Measurements from ENCODE around the gene CLDN34. TPM values are rescaled to one million over a fixed set of nuclear protein-coding genes. Genes with fewer than 3 reads are reported as not detected.

CLDN34 gene, protein sequence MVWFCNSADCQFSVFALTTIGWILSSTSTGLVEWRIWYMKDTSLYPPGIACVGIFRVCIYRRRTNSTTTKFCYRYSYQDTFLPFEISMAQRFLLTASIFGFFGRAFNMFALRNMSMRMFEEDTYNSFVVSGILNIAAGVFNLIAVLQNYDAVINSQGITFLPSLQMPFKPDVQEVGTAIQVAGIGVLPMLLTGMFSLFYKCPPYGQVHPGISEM
- not detected for total RNA-seq
- total RNA-seq: 0 reads per million in 2 donors

DNA sequence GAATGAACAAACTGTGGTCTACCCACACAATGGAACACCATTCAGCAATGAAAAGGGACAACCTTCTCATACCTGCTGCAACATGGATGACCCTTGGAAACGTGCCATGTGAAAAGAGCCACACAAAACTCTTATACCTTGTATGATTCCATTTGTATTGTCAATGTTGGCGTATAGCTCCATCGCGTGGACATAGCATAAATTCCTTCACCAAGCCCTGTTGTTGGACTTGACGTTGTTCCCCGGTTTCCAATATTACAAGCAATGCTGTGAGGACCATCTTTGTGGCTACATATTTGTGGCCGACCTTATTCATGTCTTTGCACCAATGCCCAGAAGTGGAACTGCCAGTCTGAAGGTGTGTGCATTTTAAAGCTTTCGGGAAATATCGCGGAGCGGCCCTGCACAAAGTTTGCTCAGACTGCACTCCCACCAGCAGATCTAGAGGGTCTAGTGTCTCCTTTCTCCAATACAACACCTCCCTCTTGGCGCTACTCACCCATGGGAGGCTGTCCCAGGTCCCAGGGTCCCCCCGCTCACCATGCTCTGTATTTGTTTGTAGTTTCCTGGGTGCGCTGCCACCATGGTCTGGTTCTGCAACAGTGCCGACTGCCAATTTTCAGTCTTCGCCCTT, at the start of gene CLDN34:
Gene CLDN34 (plus strand): TSS at position 584 of the 634 bp plus-strand sequence. CDS start 0 bp downstream, at position 584.
- ATAC-seq (no peak), DNase-seq (no peak)
- Mint-ChIP-seq H3K4me3 (no peak within 1 kb of the TSS), H3K27ac (no peak within 1 kb of the TSS), H3K27me3 (no peaks in the 10 kb centered on the region), H3K4me1 (no peaks in the 10 kb centered on the region), H3K36me3 (ENCODE audit: low read depth) (no peaks in the 10 kb centered on the region)
- H3K9me3 ChIP-seq (ENCODE audit: control insufficient read depth, low read length, poor library complexity, severe bottlenecking): no peaks in the 10 kb centered on the region

DNA sequence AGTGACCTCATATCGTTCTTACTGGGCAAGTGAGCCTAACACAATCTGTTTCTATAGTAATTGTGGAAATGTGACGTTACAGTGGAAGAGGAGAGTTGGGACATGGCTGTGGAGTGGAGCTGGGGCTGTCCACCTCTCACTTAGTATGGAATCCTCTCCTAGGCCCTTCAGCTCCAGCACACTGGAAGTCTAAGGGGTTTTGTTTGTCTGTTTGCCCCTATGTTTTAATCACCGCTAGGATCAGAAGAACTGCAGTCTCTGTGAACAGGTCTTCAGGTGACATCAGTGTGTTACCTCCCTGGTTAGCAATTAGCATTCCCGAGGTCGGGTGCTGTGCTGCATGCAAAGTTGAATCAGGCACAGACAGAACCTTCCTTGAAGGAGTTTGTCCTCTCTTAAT, 49.3 kb upstream of the CLDN34 start:
- Mint-ChIP-seq H3K4me1 (no peaks in the 10 kb centered on the region), H3K36me3 (ENCODE audit: low read depth) (no peaks in the 10 kb centered on the region), H3K27me3 (no peaks in the 10 kb centered on the region), H3K4me3 (no peak overlapping the region), H3K27ac (no peak overlapping the region)
- H3K9me3 ChIP-seq (ENCODE audit: control insufficient read depth, low read length, poor library complexity, severe bottlenecking): no peaks in the 10 kb centered on the region
- DNase-seq (no peak), ATAC-seq (no peak)

DNA sequence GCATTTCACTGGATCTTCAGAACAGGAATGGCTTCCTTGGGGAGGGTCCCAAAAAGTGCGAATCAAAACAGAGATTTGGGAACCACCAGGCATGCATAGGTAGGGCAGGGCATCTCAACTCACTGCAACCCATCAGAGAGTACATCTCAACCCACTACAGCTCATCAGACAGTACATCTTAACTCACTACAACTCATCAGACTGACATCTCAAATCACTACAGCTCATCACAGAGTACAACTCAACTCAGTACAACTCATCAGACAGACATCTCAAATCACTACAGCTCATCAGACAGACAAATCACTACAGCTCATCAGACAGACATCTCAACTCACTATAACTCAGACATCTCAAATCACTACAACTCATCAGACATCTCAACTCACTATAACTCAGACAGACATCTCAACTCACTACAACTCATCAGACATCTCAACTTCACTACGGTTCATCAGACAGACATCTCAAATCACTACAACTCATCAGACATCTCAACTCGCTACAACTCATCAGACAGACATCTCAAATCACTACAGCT, 47.5 kb upstream of the CLDN34 start:
- no peaks in the 10 kb centered on the region for H3K36me3 Mint-ChIP-seq (ENCODE audit: low read depth)
- no peaks in the 10 kb centered on the region for H3K4me1 Mint-ChIP-seq
- H3K4me3 Mint-ChIP-seq: no peak overlapping the region
- no peaks in the 10 kb centered on the region for H3K9me3 ChIP-seq (ENCODE audit: control insufficient read depth, low read length, poor library complexity, severe bottlenecking)
- DNase-seq (no peak), ATAC-seq (no peak)
- H3K27ac Mint-ChIP-seq: no peak overlapping the region
- H3K27me3 Mint-ChIP-seq: no peaks in the 10 kb centered on the region

DNA sequence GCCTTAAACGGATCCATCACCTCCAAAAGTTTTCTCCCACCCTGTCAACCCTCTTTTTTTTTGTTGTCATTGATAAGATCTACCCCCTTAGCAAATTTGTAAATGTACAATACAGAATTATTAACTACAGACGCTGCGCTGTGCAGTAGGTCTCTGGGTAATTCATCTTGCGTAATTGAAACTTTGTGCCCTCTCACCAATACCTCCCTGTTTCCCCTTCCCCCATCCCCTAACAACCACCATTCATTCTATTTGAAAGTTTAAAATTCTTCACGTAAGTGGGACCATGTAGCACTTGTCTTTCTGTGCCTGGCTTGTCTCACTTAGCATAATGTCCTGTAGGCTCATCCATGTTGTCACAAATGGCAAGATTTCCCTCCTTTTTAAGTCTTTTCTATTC, 45.8 kb upstream of the CLDN34 start:
- H3K27ac Mint-ChIP-seq: no peak overlapping the region
- ATAC-seq (no peak), DNase-seq (no peak)
- H3K9me3 ChIP-seq (ENCODE audit: control insufficient read depth, low read length, poor library complexity, severe bottlenecking): no peaks in the 10 kb centered on the region
- H3K36me3 Mint-ChIP-seq (ENCODE audit: low read depth): no peaks in the 10 kb centered on the region
- no peaks in the 10 kb centered on the region for H3K27me3 Mint-ChIP-seq
- H3K4me3 Mint-ChIP-seq: no peak overlapping the region
- no peaks in the 10 kb centered on the region for H3K4me1 Mint-ChIP-seq

DNA sequence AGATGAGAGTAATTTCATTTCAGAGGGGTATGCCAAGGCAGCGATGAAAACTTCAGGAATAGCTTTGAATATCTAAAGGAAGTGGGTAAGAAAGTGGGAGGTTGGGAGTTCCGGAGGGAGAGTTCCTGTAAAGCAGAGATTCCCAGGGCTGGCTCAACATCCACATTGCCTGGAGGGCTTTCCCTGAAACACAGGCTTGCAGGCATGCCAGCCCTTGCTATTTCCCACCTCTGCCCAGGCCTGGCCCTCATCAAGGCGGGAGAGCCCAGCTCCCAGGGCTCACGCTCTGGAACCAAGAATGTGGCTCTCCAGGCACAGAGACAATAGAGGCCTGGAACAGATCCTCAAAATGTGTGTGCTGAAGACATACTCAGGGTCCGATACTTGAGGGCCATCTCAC, 43.8 kb upstream of the CLDN34 start:
- no peak for DNase-seq
- ATAC-seq: no peak
- Mint-ChIP-seq H3K36me3 (ENCODE audit: low read depth) (no peaks in the 10 kb centered on the region), H3K27ac (no peak overlapping the region), H3K4me3 (no peak overlapping the region), H3K27me3 (no peaks in the 10 kb centered on the region), H3K4me1 (no peaks in the 10 kb centered on the region)
- H3K9me3 ChIP-seq (ENCODE audit: control insufficient read depth, low read length, poor library complexity, severe bottlenecking): no peaks in the 10 kb centered on the region

DNA sequence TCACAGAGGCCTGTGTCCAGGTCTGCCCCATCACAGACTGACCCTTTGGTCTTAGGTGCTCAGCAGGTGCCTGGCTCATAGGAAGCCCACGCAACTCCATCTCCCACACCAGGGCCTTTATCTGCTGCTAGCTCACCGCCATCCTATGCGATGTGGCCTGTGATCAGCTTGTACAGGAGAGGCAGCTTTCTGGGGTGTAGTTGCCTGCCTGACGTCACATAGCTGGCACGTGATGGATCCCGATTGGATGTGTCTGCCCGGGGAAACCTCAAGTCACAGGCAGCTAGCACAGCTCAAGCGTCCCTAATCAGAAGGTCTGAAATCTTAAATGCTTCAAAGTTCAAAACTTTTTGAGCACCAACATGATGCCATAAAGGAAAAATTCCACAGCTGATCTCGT, 41.2 kb upstream of the CLDN34 start:
- no peaks in the 10 kb centered on the region for H3K36me3 Mint-ChIP-seq (ENCODE audit: low read depth)
- H3K9me3 ChIP-seq (ENCODE audit: control insufficient read depth, low read length, poor library complexity, severe bottlenecking): no peaks in the 10 kb centered on the region
- DNase-seq (no peak), ATAC-seq (no peak)
- H3K4me3 Mint-ChIP-seq: no peak overlapping the region
- no peaks in the 10 kb centered on the region for H3K4me1 Mint-ChIP-seq
- no peaks in the 10 kb centered on the region for H3K27me3 Mint-ChIP-seq
- H3K27ac Mint-ChIP-seq: no peak overlapping the region

DNA sequence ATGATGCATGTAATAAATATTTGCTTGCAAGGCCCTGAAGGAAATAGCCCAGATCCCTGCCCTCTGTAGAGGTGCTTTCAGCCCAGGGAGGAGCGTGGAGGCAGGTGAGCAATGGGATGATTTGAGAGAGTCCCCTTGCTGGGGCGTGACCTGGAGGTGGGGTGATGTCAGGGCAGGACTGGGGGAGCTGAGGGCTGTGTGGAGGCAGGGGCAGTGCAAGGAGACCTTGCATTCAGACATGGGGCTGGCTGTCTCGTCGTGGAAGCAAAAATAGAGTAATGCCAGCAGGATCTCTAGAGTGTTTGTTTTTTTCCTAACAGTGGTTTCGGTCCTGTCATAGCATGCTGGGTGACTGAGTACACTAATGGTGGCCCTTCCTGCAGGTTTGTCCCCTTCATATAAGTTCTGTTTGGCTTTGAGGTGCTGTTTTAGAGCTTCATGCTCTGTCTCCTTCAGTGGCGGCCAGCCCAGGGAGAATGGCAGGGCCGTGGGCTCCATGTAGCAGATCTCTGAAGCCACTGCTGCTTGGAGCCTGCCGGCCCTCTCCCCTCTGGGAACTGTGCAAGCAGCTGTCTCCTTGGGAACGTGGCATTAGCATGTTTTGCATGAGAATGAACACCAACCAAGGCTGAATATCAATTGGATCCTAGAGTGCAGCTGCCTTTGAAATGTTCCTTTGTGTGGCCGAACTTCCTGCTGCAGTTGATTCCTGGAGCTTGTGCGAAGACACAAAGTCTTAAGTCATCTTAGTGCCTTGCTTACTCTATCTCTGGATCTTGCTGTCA, 39.3 kb upstream of the CLDN34 start:
- H3K27ac Mint-ChIP-seq: no peak overlapping the region
- no peaks in the 10 kb centered on the region for H3K9me3 ChIP-seq (ENCODE audit: control insufficient read depth, low read length, poor library complexity, severe bottlenecking)
- no peaks in the 10 kb centered on the region for H3K36me3 Mint-ChIP-seq (ENCODE audit: low read depth)

DNA sequence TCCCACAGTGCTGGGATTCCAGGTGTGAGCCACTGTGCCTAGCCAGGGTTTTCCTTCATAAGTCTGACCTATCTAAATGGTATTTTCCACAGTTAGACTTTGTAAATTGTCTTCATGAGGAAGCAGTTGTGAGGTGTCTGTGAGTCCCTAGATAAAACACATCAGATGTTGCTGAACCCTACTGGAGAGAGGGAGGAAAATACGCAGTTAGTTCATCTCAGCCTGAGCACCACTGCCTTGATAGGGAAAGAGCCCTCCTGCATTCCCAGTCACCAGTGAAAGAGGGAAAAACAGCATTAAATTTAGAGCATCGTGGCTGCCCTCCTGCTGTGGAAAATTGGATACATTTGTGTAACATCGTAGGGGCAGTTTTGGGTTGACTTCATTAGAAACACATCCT, 31.7 kb upstream of the CLDN34 start:
- no peaks in the 10 kb centered on the region for H3K9me3 ChIP-seq (ENCODE audit: control insufficient read depth, low read length, poor library complexity, severe bottlenecking)
- Mint-ChIP-seq H3K36me3 (ENCODE audit: low read depth) (no peaks in the 10 kb centered on the region), H3K4me3 (no peak overlapping the region), H3K27ac (no peak overlapping the region), H3K4me1 (no peaks in the 10 kb centered on the region), H3K27me3 (no peaks in the 10 kb centered on the region)
- ATAC-seq (no peak), DNase-seq (no peak)

More for the DNA sequence above, 39.3 kb upstream of the CLDN34 start:
- Mint-ChIP-seq H3K4me1 (no peaks in the 10 kb centered on the region), H3K27me3 (no peaks in the 10 kb centered on the region), H3K4me3 (no peak overlapping the region)
- DNase-seq (no peak), ATAC-seq (no peak)

DNA sequence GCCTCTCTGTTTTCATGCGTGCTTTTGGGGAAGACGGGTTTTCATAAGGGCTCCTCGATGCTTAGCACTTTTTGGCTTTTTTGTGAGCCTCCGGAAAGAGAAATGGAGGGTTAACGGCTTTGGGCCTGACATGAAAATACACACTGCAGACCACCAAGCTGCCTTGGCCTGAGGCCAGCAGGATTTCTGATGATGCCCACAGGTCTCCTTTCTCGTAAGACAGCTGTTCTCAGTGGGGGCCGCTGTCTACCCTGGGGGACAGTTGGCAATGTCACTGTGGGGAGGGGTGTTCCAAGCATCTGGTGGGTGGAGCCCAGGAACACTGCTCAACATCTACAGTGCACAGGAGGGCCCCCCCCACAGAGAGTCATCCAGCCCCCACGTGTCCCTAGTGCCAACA, 29.4 kb upstream of the CLDN34 start:
- H3K9me3 ChIP-seq (ENCODE audit: control insufficient read depth, low read length, poor library complexity, severe bottlenecking): no peaks in the 10 kb centered on the region
- Mint-ChIP-seq H3K4me1 (peaks cover 4% of the 10 kb centered on the region), H3K36me3 (ENCODE audit: low read depth) (no peaks in the 10 kb centered on the region), H3K27ac (no peak overlapping the region), H3K27me3 (no peaks in the 10 kb centered on the region), H3K4me3 (no peak overlapping the region)
- DNase-seq (no peak), ATAC-seq (no peak)

DNA sequence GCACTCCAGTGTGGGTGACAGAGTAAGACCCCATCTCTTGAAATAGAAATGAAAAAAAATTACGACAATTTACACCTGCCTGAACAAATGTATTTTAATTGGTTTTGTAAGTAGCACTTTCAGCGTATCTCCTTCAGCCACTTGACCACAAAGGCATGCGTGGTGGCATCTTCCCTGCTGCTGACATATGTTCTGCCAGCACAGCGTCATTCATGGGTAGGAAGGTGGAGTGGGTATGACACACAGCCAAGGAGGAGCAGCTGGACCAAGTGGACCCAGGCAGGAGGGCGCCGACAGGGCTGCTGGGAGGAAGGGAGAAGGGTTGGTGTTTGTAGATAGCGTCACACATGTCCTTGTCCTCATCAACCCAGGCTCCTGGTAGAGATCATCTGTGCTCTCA, 28.6 kb upstream of the CLDN34 start:
- H3K4me1 Mint-ChIP-seq: peaks cover 7% of the 10 kb centered on the region
- no peaks in the 10 kb centered on the region for H3K9me3 ChIP-seq (ENCODE audit: control insufficient read depth, low read length, poor library complexity, severe bottlenecking)
- no peaks in the 10 kb centered on the region for H3K36me3 Mint-ChIP-seq (ENCODE audit: low read depth)
- no peak for ATAC-seq
- no peaks in the 10 kb centered on the region for H3K27me3 Mint-ChIP-seq
- no peak overlapping the region for H3K4me3 Mint-ChIP-seq
- no peak for DNase-seq
- H3K27ac Mint-ChIP-seq: no peak overlapping the region

DNA sequence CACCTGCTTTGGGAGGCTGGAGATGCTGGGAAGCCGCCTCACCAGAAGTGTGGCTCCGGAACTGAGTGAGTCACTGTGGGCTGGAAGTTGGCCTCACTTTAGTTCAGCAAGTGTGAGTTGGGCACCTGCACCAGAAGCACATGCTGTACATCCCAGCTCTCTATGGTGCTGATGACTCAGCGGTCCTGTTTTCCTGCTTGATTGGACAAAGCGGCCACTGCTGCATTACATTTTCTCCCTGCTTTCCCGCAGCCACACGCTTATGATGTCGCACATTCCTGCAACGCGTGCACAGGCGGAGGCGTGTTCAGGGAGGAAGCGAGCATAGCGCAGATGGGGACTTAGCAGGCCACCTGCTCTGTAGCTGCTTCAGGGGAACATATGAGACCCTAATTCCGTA, 26.7 kb upstream of the CLDN34 start:
- Mint-ChIP-seq H3K27ac (peak overlapping the region; percentile 14), H3K36me3 (ENCODE audit: low read depth) (no peaks in the 10 kb centered on the region), H3K27me3 (no peaks in the 10 kb centered on the region), H3K4me3 (no peak overlapping the region), H3K4me1 (peaks cover 7% of the 10 kb centered on the region)
- no peaks in the 10 kb centered on the region for H3K9me3 ChIP-seq (ENCODE audit: control insufficient read depth, low read length, poor library complexity, severe bottlenecking)
- DNase-seq (no peak), ATAC-seq (no peak)

DNA sequence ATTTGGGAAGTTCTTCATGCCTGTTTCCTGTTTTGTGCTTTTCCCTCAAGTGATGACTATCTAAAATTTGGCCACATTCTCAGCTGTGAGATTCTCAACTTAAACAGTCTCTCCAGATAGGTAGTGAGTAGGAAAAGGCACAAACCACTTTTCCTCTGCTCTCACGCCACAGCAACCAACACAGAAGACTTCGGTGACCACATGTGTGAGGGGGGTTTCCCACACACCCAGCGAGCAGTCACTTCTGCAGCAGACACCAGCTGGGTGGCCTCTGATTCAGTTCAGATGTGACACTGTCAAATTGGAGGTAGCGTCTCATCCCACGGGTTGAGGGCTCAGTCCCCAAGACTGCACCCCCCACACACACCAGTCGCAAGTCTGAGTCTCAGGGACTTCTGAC, 25.1 kb upstream of the CLDN34 start:
- no peak overlapping the region for H3K27ac Mint-ChIP-seq
- H3K4me1 Mint-ChIP-seq: peaks cover 7% of the 10 kb centered on the region
- ATAC-seq: peak; percentile 94
- no peaks in the 10 kb centered on the region for H3K36me3 Mint-ChIP-seq (ENCODE audit: low read depth)
- H3K9me3 ChIP-seq (ENCODE audit: control insufficient read depth, low read length, poor library complexity, severe bottlenecking): no peaks in the 10 kb centered on the region
- H3K4me3 Mint-ChIP-seq: no peak overlapping the region
- H3K27me3 Mint-ChIP-seq: no peaks in the 10 kb centered on the region
- DNase-seq: peak in 2 of 3 donors; percentile 7 to 9

DNA sequence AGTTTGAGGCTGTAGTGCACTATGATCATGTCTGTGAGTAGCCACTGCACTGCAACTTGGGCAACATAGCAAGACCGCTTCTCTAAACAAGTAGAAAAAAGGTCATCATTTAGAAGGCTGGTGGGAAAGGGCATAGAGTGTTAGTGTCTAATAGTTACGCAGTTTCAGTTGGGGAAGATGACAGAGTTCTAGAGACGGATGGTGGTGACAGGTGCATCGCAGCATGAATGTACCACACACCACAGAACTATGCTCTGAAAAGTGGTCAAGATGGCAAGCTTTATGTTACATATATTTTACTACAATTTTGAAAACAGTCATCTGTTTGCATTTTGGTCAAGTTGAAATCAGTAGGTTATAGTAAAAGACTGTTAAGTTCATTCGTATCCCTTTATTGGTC, 23.7 kb upstream of the CLDN34 start:
- H3K4me1 Mint-ChIP-seq: peaks cover 7% of the 10 kb centered on the region
- H3K27ac Mint-ChIP-seq: no peak overlapping the region
- H3K9me3 ChIP-seq (ENCODE audit: control insufficient read depth, low read length, poor library complexity, severe bottlenecking): no peaks in the 10 kb centered on the region
- H3K36me3 Mint-ChIP-seq (ENCODE audit: low read depth): no peaks in the 10 kb centered on the region
- DNase-seq (no peak), ATAC-seq (no peak)
- peaks cover 7% of the 10 kb centered on the region for H3K27me3 Mint-ChIP-seq
- peak overlapping the region; percentile 3 for H3K4me3 Mint-ChIP-seq
